K562 (cell line): ENCODE results near the gene IFT172. TPM values are rescaled to one million over a fixed set of nuclear protein-coding genes. Genes with fewer than 3 reads are reported as not detected.

Source experiments
- ETV1 ChIP-seq: fragments of 450-650 bp; conservative IDR thresholded peaks from 2 replicates; pipeline ENCODE4 v1.6.1; 2016; ENCODE audit warnings: missing genetic modification characterization, control low read depth, low read depth, missing compliant biosample characterization
- ETV6 ChIP-seq, 3 experiments: fragments of 150-350 bp in 1 of 3; sonication (generic) in 1 of 3; formaldehyde crosslinking in 1 of 3; IDR thresholded peaks; 2 replicates each; pipeline versions ENCODE4 v1.6.1 to v1.8.0; 2014 to 2022; ENCODE audit warnings: borderline replicate concordance in 2 of 3, low read depth in 2 of 3, antibody characterized with exemption in 1 of 3, low read length in 1 of 3, mild to moderate bottlenecking in 1 of 3, missing genetic modification reagents in 1 of 3
- FOSL1 ChIP-seq: fragments of 200-800 bp; sonication (Bioruptor generic); conservative IDR thresholded peaks from 2 replicates; pipeline ENCODE4 v1.6.1; 2016; ENCODE audit warnings: missing genetic modification characterization, missing compliant biosample characterization
- SRSF3 ChIP-seq: fragments of 200-400 bp; formaldehyde crosslinking; IDR thresholded peaks from 2 replicates; pipeline ENCODE4 v1.6.1; 2016; ENCODE audit warnings: mild to moderate bottlenecking, low read length, moderate library complexity; ENCODE audit not compliant: insufficient read depth
- ZNF583 ChIP-seq: fragments of 250-450 bp; sonication (Bioruptor Pico); IDR thresholded peaks from 2 replicates; pipeline ENCODE4 v1.4.0; 2020
- polyA plus RNA-seq, 8 experiments: library from polyadenylated mRNA; depleted of rRNA in 4 of 8; stranded (reverse) in 5 of 8; unstranded in 3 of 8; fragments of >200 nt; fragmentation: Nextera tagmentation in 2 of 8; fragmentation: Illumina TruSeq in 1 of 8; extraction: Ambion mirVana in 2 of 8; extraction: Trizol in 1 of 8; gene quantifications; 2 replicates each; pipeline versions ENCODE4 v1.2.1 to v1.2.3, GENCODE V29; 2011 to 2014; ENCODE audit warnings: inconsistent platforms in 1 of 8, missing spikeins in 1 of 8
- total RNA-seq, 7 experiments: library from RNA; depleted of rRNA in 6 of 7; stranded (reverse); fragments of >200 nt in 6 of 7; fragmentation: Illumina TruSeq in 2 of 7; extraction: Trizol in 2 of 7; gene quantifications; 2 replicates each; pipeline versions ENCODE4 v1.2.1 to v1.2.3, GENCODE V29; 2011 to 2021; ENCODE audit warnings: low replicate concordance in 1 of 7
- TF ChIP-seq, protein P1 (sequence below): fragments of 250-450 bp; sonication (Bioruptor Pico); IDR thresholded peaks from 2 replicates; pipeline ENCODE4 v1.4.0; 2020
- TF ChIP-seq, protein P2 (sequence below): fragments of 250-450 bp; sonication (Bioruptor Pico); IDR thresholded peaks from 2 replicates; pipeline ENCODE4 v1.4.0; 2020; ENCODE audit warnings: mild to moderate bottlenecking, moderate library complexity, borderline replicate concordance
- TF ChIP-seq, protein P3 (sequence below): sonication (generic); formaldehyde crosslinking; IDR thresholded peaks from 2 replicates; pipeline ENCODE4 v1.8.0; 2022; ENCODE audit warnings: mild to moderate bottlenecking, missing genetic modification reagents

IFT172 gene
- total and polyA plus RNA-seq, 9 of the 15 experiments (the other 6 are each of a cell fraction or from before 2014, with no cell fraction given), result 5.6 to 19.1 (median 13.5) TPM

DNA sequence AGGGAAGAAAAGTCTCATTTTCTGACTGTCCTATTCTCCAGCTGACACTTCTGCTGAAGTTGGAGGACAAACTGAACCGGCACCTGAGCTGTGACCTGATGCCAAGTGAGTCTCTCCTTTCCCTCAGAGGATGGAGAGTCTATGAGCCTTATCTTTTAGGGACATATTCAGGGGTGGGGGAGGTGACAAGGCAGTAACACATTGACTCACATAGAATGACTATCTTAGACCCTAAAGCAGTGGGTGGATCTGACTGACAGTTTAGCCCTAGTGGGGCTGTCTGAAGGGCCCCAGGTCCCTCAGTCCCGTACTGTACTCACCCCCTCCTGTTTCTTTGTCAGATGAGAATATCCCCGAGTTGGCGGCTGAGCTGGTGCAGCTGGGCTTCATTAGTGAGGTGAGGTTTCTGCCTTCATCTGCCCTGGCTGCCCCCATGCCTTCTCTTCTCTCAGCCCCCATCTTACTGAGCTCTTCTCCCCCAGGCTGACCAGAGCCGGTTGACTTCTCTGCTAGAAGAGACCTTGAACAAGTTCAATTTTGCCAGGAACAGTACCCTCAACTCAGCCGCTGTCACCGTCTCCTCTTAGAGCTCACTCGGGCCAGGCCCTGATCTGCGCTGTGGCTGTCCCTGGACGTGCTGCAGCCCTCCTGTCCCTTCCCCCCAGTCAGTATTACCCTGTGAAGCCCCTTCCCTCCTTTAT lies 48.2 kb downstream of the IFT172 start (continued):
- TF ChIP-seq, protein P1, sequence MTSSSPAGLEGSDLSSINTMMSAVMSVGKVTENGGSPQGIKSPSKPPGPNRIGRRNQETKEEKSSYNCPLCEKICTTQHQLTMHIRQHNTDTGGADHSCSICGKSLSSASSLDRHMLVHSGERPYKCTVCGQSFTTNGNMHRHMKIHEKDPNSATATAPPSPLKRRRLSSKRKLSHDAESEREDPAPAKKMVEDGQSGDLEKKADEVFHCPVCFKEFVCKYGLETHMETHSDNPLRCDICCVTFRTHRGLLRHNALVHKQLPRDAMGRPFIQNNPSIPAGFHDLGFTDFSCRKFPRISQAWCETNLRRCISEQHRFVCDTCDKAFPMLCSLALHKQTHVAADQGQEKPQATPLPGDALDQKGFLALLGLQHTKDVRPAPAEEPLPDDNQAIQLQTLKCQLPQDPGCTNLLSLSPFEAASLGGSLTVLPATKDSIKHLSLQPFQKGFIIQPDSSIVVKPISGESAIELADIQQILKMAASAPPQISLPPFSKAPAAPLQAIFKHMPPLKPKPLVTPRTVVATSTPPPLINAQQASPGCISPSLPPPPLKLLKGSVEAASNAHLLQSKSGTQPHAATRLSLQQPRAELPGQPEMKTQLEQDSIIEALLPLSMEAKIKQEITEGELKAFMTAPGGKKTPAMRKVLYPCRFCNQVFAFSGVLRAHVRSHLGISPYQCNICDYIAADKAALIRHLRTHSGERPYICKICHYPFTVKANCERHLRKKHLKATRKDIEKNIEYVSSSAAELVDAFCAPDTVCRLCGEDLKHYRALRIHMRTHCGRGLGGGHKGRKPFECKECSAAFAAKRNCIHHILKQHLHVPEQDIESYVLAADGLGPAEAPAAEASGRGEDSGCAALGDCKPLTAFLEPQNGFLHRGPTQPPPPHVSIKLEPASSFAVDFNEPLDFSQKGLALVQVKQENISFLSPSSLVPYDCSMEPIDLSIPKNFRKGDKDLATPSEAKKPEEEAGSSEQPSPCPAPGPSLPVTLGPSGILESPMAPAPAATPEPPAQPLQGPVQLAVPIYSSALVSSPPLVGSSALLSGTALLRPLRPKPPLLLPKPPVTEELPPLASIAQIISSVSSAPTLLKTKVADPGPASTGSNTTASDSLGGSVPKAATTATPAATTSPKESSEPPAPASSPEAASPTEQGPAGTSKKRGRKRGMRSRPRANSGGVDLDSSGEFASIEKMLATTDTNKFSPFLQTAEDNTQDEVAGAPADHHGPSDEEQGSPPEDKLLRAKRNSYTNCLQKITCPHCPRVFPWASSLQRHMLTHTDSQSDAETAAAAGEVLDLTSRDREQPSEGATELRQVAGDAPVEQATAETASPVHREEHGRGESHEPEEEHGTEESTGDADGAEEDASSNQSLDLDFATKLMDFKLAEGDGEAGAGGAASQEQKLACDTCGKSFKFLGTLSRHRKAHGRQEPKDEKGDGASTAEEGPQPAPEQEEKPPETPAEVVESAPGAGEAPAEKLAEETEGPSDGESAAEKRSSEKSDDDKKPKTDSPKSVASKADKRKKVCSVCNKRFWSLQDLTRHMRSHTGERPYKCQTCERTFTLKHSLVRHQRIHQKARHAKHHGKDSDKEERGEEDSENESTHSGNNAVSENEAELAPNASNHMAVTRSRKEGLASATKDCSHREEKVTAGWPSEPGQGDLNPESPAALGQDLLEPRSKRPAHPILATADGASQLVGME (CRISPR knock-in tag), result no peak
- TF ChIP-seq ETV6 (IDR thresholded peaks at IDR 0.05; ENCODE audit: borderline replicate concordance in 1 of 2, low read depth in 2 of 2, low read length in 1 of 2), result no peak
- TF ChIP-seq ETV6 (CRISPR knock-in tag; IDR thresholded peaks at IDR 0.05; ENCODE audit: borderline replicate concordance), result no peak
- TF ChIP-seq SRSF3, result no peak
- TF ChIP-seq FOSL1, result peak; percentile 83
- TF ChIP-seq, protein P2, sequence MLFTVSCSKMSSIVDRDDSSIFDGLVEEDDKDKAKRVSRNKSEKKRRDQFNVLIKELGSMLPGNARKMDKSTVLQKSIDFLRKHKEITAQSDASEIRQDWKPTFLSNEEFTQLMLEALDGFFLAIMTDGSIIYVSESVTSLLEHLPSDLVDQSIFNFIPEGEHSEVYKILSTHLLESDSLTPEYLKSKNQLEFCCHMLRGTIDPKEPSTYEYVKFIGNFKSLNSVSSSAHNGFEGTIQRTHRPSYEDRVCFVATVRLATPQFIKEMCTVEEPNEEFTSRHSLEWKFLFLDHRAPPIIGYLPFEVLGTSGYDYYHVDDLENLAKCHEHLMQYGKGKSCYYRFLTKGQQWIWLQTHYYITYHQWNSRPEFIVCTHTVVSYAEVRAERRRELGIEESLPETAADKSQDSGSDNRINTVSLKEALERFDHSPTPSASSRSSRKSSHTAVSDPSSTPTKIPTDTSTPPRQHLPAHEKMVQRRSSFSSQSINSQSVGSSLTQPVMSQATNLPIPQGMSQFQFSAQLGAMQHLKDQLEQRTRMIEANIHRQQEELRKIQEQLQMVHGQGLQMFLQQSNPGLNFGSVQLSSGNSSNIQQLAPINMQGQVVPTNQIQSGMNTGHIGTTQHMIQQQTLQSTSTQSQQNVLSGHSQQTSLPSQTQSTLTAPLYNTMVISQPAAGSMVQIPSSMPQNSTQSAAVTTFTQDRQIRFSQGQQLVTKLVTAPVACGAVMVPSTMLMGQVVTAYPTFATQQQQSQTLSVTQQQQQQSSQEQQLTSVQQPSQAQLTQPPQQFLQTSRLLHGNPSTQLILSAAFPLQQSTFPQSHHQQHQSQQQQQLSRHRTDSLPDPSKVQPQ (CRISPR knock-in tag), result no peak
- no peak for TF ChIP-seq ETV1 (tag)
- no peak for TF ChIP-seq ZNF583
- TF ChIP-seq, protein P3, sequence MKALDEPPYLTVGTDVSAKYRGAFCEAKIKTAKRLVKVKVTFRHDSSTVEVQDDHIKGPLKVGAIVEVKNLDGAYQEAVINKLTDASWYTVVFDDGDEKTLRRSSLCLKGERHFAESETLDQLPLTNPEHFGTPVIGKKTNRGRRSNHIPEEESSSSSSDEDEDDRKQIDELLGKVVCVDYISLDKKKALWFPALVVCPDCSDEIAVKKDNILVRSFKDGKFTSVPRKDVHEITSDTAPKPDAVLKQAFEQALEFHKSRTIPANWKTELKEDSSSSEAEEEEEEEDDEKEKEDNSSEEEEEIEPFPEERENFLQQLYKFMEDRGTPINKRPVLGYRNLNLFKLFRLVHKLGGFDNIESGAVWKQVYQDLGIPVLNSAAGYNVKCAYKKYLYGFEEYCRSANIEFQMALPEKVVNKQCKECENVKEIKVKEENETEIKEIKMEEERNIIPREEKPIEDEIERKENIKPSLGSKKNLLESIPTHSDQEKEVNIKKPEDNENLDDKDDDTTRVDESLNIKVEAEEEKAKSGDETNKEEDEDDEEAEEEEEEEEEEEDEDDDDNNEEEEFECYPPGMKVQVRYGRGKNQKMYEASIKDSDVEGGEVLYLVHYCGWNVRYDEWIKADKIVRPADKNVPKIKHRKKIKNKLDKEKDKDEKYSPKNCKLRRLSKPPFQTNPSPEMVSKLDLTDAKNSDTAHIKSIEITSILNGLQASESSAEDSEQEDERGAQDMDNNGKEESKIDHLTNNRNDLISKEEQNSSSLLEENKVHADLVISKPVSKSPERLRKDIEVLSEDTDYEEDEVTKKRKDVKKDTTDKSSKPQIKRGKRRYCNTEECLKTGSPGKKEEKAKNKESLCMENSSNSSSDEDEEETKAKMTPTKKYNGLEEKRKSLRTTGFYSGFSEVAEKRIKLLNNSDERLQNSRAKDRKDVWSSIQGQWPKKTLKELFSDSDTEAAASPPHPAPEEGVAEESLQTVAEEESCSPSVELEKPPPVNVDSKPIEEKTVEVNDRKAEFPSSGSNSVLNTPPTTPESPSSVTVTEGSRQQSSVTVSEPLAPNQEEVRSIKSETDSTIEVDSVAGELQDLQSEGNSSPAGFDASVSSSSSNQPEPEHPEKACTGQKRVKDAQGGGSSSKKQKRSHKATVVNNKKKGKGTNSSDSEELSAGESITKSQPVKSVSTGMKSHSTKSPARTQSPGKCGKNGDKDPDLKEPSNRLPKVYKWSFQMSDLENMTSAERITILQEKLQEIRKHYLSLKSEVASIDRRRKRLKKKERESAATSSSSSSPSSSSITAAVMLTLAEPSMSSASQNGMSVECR, result no peak
